ENCODE measurements around the gene SPACA1. TPM values are rescaled to one million over a fixed set of nuclear protein-coding genes. Genes with fewer than 3 reads are reported as not detected.

SPACA1 gene
- total RNA-seq, 2 donors from 2014 or later: not detected

GRCh38 chr6:88008831-88009231 is 38.8 kb upstream of the SPACA1 start:
- no peak for TF ChIP-seq CTCF (IDR thresholded peaks at IDR 0.05)
- Histone ChIP-seq H3K4me1 (no peaks in the 10 kb centered on the region), H3K36me3 (no peaks in the 10 kb centered on the region), H3K4me3 (no peak overlapping the region), H3K9ac (ENCODE audit: low read depth in 2 of 2, low read length in 2 of 2) (no peak overlapping the region), H3K9me3 (no peaks in the 10 kb centered on the region), H3K27me3 (no peaks in the 10 kb centered on the region), H3K27ac (no peak overlapping the region)
- DNase-seq: no peak
- intact Hi-C loops (cut with DNase I): no loop called here

GRCh38 chr6:88013015-88013414 is 34.6 kb upstream of the SPACA1 start:
- no peak for DNase-seq
- TF ChIP-seq CTCF (IDR thresholded peaks at IDR 0.05): no peak
- no peaks in the 10 kb centered on the region for H3K9me3 ChIP-seq
- intact Hi-C loops (cut with DNase I): no loop called here
- no peaks in the 10 kb centered on the region for H3K36me3 ChIP-seq
- no peak overlapping the region for H3K27ac ChIP-seq
- no peak overlapping the region for H3K9ac ChIP-seq (ENCODE audit: low read depth in 2 of 2, low read length in 2 of 2)
- H3K4me1 ChIP-seq: no peaks in the 10 kb centered on the region
- no peaks in the 10 kb centered on the region for H3K27me3 ChIP-seq
- no peak overlapping the region for H3K4me3 ChIP-seq

GRCh38 chr6:88013554-88013953 is 34.1 kb upstream of the SPACA1 start:
- H3K36me3 ChIP-seq: no peaks in the 10 kb centered on the region
- H3K9ac ChIP-seq (ENCODE audit: low read depth in 2 of 2, low read length in 2 of 2): no peak overlapping the region
- H3K27ac ChIP-seq: no peak overlapping the region
- DNase-seq: no peak
- TF ChIP-seq CTCF (IDR thresholded peaks at IDR 0.05): no peak
- no peaks in the 10 kb centered on the region for H3K27me3 ChIP-seq
- H3K9me3 ChIP-seq: no peaks in the 10 kb centered on the region
- intact Hi-C loops (cut with DNase I): no loop called here
- H3K4me3 ChIP-seq: no peak overlapping the region
- no peaks in the 10 kb centered on the region for H3K4me1 ChIP-seq

GRCh38 chr6:88020439-88020838 is 27.2 kb upstream of the SPACA1 start:
- no peaks in the 10 kb centered on the region for H3K4me1 ChIP-seq
- TF ChIP-seq CTCF (IDR thresholded peaks at IDR 0.05): no peak
- H3K36me3 ChIP-seq: no peaks in the 10 kb centered on the region
- H3K27me3 ChIP-seq: no peaks in the 10 kb centered on the region
- H3K27ac ChIP-seq: no peak overlapping the region
- H3K9me3 ChIP-seq: no peaks in the 10 kb centered on the region
- no peak overlapping the region for H3K4me3 ChIP-seq
- DNase-seq: no peak
- H3K9ac ChIP-seq (ENCODE audit: low read depth in 2 of 2, low read length in 2 of 2): no peak overlapping the region
- intact Hi-C loops (cut with DNase I): no loop called here

- TF ChIP-seq CTCF (IDR thresholded peaks at IDR 0.05): no peak
- Histone ChIP-seq H3K27me3 (no peaks in the 10 kb centered on the region), H3K9me3 (no peaks in the 10 kb centered on the region), H3K4me3 (no peak overlapping the region), H3K9ac (ENCODE audit: low read depth in 2 of 2, low read length in 2 of 2) (no peak overlapping the region), H3K36me3 (no peaks in the 10 kb centered on the region), H3K27ac (no peak overlapping the region), H3K4me1 (no peaks in the 10 kb centered on the region)
- intact Hi-C loops (cut with DNase I): no loop called here
- no peak for DNase-seq
Measured at GRCh38 chr6:88024696-88025095, 22.9 kb upstream of the SPACA1 start.

GRCh38 chr6:88031550-88031949 is 16.1 kb upstream of the SPACA1 start:
- Histone ChIP-seq H3K4me3 (no peak overlapping the region), H3K9me3 (no peaks in the 10 kb centered on the region), H3K27me3 (no peaks in the 10 kb centered on the region), H3K9ac (ENCODE audit: low read depth in 2 of 2, low read length in 2 of 2) (no peak overlapping the region), H3K36me3 (no peaks in the 10 kb centered on the region), H3K4me1 (no peaks in the 10 kb centered on the region), H3K27ac (no peak overlapping the region)
- intact Hi-C loops (cut with DNase I): no loop called here
- DNase-seq: no peak
- no peak for TF ChIP-seq CTCF (IDR thresholded peaks at IDR 0.05)

All from colonic mucosa (tissue), 4 donors.